ENCODE measurements around the gene CLRN1.

GRCh38 chr3:150930839-150931238 lies 41.7 kb downstream of the CLRN1 start:
- TF ChIP-seq GATA3 (IDR thresholded peaks at IDR 0.05; ENCODE audit: low read depth, low read length), result no peak
- no peak for TF ChIP-seq GATA2 (IDR thresholded peaks at IDR 0.05; ENCODE audit: low read depth, low read length)

Data from SH-SY5Y (cell line).